NCI-H1436 treated with DMSO at 0.1 percent for 48 hours (cell line): Measurements from ENCODE around the gene PRAF2.

Source experiments
- DNase-seq: peaks from one replicate; lab custom pipeline; 2025; lab: John Stamatoyannopoulos, UW

PRAF2 gene, protein sequence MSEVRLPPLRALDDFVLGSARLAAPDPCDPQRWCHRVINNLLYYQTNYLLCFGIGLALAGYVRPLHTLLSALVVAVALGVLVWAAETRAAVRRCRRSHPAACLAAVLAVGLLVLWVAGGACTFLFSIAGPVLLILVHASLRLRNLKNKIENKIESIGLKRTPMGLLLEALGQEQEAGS

DNA sequence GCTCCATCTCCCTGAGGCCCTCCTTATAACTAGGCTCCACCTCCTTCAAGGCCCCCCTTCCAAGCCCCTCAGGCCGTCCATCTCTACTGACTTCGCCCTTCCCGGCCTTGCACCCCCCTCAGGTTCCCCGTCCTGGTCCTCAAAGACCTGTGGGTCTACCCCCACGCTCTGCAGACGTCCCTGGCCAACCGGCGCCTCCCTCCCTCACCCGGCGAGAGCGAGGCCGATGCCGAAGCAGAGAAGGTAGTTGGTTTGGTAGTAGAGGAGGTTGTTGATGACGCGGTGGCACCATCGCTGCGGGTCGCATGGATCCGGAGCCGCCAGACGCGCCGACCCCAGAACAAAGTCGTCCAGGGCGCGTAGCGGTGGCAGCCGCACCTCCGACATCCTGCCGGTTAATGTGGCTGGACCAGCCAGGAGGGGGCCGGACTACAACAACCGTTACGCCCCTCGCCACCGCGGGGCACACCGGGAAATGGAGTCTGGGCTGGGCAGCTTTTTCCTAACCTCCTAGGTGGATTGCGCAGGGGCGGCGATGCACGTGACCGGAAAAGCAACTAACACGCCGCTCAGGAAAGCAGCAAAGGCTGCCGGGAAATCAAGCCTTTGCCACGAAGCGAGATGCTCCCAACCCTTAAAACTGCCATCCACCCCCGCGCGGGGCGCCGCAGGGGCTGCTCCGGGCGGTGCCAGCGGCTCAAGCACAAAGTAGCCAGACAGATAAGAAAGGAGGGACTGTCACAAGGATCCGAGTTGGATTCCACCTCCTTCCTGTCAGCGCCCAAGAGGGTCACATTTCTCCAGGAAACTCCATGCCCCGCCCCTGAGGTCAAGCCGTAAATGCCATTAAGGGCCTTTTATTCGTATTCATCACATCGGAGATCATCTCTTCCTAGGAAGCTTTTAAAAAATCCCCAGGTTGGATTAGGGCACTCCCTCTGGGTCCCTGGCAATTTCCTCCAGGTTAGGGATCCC, at the start of gene PRAF2:
Gene PRAF2, minus strand, starts transcription at position 402 of the 975 bp plus-strand sequence. Its CDS starts 15 bp downstream, at position 387.
- peak; percentile 36 for DNase-seq

GRCh38 chrX:49122499-49122898, 48.7 kb upstream of the PRAF2 start:
- no peak for DNase-seq

DNA sequence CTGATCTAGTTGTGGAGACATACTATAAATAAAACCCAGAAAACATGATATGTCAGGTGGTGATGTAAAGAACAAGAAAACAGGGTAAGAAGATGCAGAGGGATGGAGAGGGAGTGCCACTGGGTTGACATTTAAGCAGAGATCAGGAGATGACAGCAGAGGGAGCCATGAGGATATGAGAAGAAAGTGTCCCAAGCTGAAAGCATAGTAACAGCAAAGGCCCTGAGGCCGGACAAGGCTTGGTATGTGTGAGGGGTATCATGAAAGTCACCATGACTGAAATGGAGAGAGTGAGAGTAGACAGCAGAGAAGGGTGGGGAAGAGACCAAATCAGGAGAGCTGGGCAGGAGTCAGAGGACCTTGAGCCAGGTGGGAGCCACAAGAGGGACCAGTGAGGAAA, 46.3 kb upstream of the PRAF2 start:
- DNase-seq: no peak

DNA sequence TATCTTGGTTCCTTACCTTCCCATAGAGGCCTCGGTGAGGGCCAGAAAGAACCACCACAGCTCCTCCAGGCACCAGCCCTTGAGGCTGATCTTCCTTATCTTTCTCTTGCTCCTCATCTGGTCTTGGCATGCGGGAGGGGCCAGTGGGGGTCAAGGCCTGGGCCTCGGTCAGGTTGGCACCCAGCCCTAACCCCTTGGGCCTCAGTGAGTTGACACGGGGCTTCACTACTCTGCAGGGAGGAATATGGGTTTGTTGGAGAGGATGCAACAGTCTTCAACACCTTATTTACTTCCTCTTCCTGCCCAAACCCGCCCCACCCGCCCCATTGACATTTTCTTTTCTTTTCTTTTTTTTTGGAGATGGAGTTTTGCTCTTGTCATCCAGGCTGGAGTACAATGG, 43.8 kb upstream of the PRAF2 start:
- no peak for DNase-seq

DNA sequence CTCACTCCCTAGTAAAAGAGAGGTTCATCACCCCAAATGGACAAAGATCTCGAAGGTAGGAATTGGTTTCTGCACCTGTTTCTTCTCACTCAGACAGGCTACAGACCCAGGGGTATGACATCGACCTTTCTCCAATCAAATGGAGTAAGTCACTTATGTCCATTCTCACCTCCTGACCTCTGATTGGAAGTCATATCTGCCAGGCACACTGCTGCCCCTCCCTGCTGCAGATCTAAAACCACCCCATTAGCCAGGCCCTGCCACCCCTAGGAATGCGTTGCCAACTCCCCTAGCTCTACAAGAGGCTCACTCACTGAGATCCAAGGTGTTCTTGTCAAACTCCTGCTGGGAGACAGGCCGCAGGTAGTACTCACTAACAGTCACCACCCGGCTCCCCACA, 42.9 kb upstream of the PRAF2 start:
- DNase-seq: no peak

GRCh38 chrX:49116076-49116475, 42.3 kb upstream of the PRAF2 start:
- no peak for DNase-seq

- no peak for DNase-seq
Measured at GRCh38 chrX:49111791-49112190, 38.0 kb upstream of the PRAF2 start.

GRCh38 chrX:49110417-49110816, 36.6 kb upstream of the PRAF2 start:
- DNase-seq: no peak

- DNase-seq: no peak
Measured at GRCh38 chrX:49108641-49109040, 34.8 kb upstream of the PRAF2 start.

DNA sequence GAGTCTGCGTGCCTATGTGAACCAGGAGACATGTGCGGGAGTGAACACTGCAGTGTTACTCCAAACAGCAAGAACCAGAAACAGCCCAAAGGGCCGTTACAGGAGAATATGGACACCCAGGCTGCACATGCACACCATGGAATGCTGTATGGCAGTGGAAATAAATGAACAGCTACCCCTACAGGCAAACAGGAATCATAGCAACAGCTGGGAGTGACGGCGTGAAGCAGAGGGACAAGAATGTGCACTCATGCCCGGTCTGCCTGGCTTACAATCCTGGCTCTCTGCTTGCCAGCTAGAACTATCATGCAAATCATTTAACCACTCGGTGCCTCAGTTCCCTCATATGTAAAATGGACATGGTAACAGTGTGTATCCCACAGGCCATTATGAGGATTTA, 33.1 kb upstream of the PRAF2 start:
- DNase-seq: no peak

- no peak for DNase-seq
Measured at GRCh38 chrX:49106296-49106695, 32.5 kb upstream of the PRAF2 start.

- DNase-seq: no peak
Measured at GRCh38 chrX:49103637-49104036, 29.8 kb upstream of the PRAF2 start.

DNA sequence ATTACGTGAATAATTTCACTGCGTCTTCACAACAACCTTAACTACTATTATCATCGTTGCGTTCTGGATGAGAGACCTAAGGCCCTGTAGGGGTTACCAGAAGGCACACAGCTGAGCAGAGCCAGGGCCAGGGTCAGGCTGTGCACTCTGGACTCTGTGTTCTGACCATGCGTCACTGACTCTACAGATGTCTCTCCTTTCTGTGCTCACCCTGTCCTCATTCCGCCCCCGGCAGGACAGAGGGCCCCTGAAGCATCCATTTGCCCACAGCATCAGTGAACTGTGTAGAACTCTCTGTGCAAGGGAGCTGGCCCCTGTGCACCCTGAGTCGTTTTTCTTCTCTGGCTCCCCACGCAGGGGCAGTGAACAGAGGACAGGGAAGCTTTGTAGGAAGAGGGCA, 28.4 kb upstream of the PRAF2 start:
- no peak for DNase-seq

- DNase-seq: no peak
Measured at GRCh38 chrX:49101629-49101984, 27.8 kb upstream of the PRAF2 start.

DNA sequence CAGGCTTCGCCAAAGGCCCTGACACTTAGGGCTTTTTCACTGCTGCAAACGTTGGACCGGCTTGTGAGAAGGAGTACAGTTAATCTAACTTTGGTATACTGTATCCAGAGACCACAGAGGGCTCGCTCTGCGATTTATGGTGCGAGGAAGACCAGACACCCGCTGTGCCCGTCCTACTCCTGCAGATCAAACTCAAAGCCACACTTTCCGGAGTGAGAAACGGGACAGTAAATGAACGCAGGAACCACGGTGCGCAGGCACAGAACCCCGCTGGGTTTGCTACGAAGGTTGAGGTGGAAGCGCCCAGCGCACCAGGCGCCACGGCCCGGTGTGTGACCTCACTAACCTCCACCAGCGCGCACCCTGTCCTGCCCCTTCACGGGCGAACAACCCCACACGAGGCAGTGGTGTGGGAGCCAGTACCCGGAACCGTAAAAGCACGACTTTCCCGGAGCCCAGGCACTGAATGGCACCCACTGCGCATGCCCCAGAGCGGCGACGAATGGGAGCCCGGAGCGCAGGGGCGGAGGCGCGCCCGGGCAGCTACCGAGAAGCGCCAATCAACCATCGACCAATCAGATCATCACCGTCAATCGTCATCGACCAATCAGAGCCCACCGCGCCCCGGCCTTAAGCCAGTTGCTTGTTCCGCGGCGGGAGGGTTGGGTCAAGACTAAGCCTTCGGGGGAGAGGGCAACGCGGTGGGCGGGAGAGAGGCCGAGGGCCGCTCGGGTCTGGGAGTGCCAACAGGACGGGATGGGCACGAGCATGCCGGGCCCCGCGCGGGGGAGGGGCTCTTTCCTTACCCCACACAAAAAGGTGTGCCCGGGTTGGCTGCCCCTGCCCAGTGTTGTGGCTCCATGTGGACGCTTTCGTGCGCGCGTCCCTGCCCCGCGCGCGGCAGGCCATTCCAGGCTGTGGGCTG, 27.2 kb upstream of the PRAF2 start:
- peak; percentile 37 for DNase-seq

- no peak for DNase-seq
Measured at GRCh38 chrX:49096419-49096818, 22.6 kb upstream of the PRAF2 start.

- DNase-seq: no peak
Measured at GRCh38 chrX:49089553-49089952, 15.8 kb upstream of the PRAF2 start.

DNA sequence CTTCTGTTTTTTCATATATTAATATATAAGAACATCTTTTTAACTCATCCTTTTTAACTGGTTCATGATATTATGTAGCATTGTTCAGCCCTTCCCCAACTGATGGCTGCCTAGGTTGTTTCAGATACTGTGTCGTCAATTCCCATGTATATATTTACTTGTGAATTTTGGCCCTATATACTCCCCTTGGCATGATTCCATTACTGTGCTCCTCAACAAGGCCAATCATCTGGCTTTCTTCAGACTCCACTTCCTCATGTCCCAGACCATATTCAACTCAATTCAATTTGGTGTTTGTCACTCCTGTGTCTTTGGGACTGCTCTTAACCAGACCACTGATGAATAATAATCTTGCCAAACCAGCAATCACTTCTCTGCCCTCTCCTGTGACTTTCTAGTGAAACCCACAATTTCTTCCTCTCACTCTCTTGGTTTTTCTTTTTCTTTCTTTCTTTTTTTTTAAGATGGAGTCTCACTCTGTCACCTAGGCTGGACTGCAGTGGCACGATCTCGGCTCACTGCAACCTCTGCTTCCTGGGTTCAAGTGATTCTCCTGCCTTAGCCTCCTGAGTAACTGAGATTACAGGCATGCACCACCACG, 8.6 kb upstream of the PRAF2 start:
- DNase-seq: no peak

- DNase-seq: no peak
Measured at GRCh38 chrX:49079489-49080428, 6.0 kb upstream of the PRAF2 start, which contains the start of gene WDR45. Gene WDR45, minus strand, starts transcription at chrX:49079887. Its CDS starts 1,792 bp downstream, at chrX:49078095.

- no peak for DNase-seq
Measured at GRCh38 chrX:49077941-49078340, 4.1 kb upstream of the PRAF2 start.

DNA sequence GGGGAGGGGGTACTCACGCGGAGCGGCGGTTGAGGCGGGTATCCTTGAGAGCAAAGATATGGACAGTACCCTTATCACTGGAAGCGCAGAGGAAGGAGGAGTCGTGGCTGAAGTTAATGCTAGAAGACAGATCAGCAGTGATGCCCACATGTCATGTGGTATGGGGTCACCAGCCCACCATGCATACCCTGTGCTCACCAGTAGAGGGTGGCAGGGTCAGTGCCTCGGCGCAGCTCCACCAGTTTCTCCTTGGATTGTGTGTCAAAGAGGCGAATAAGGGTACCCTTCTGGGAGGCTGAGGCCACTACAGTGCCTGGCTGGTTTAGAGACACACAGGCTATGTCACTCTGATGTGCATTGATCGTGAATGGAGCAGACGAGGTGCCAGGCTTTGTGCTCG, 1.5 kb upstream of the PRAF2 start:
- no peak for DNase-seq
